ENCODE measurements around the gene PLCL2.

The PLCL2 gene

GRCh38 chr3:16869261-16870005 is 15.3 kb upstream of the PLCL2 start:
- Histone ChIP-seq H3K27me3 (ENCODE audit: control insufficient read depth in 1 of 2, insufficient read depth in 2 of 2, low read length in 2 of 2) (no peaks in the 10 kb centered on the region), H3K27ac (ENCODE audit: low read depth, low read length) (no peak overlapping the region), H3K9ac (ENCODE audit: low read length) (no peak overlapping the region), H3K9me3 (ENCODE audit: low read length) (no peaks in the 10 kb centered on the region), H3K4me3 (ENCODE audit: low read depth in 1 of 2, low read length in 2 of 2) (no peak overlapping the region), H3K36me3 (ENCODE audit: insufficient read depth, low read length) (no peaks in the 10 kb centered on the region), H3K4me1 (ENCODE audit: insufficient read depth, low read length) (peaks cover 4% of the 10 kb centered on the region)

GRCh38 chr3:16871915-16872842 is 12.6 kb upstream of the PLCL2 start:
- Histone ChIP-seq H3K9me3 (ENCODE audit: low read length) (no peaks in the 10 kb centered on the region), H3K9ac (ENCODE audit: low read length) (no peak overlapping the region), H3K36me3 (ENCODE audit: insufficient read depth, low read length) (no peaks in the 10 kb centered on the region), H3K4me1 (ENCODE audit: insufficient read depth, low read length) (peaks cover 13% of the 10 kb centered on the region), H3K4me3 (ENCODE audit: low read depth in 1 of 2, low read length in 2 of 2) (no peak overlapping the region), H3K27ac (ENCODE audit: low read depth, low read length) (no peak overlapping the region), H3K27me3 (ENCODE audit: control insufficient read depth in 1 of 2, insufficient read depth in 2 of 2, low read length in 2 of 2) (no peaks in the 10 kb centered on the region)

GRCh38 chr3:16873872-16874271 is 10.9 kb upstream of the PLCL2 start:
- Histone ChIP-seq H3K36me3 (ENCODE audit: insufficient read depth, low read length) (no peaks in the 10 kb centered on the region), H3K27ac (ENCODE audit: low read depth, low read length) (no peak overlapping the region), H3K4me1 (ENCODE audit: insufficient read depth, low read length) (peaks cover 13% of the 10 kb centered on the region), H3K4me3 (ENCODE audit: low read depth in 1 of 2, low read length in 2 of 2) (no peak overlapping the region), H3K27me3 (ENCODE audit: control insufficient read depth in 1 of 2, insufficient read depth in 2 of 2, low read length in 2 of 2) (no peaks in the 10 kb centered on the region), H3K9me3 (ENCODE audit: low read length) (no peaks in the 10 kb centered on the region), H3K9ac (ENCODE audit: low read length) (no peak overlapping the region)

GRCh38 chr3:16875876-16876550 is 8.7 kb upstream of the PLCL2 start:
- Histone ChIP-seq H3K36me3 (ENCODE audit: insufficient read depth, low read length) (no peaks in the 10 kb centered on the region), H3K9me3 (ENCODE audit: low read length) (no peaks in the 10 kb centered on the region), H3K4me1 (ENCODE audit: insufficient read depth, low read length) (peaks cover 13% of the 10 kb centered on the region), H3K4me3 (ENCODE audit: low read depth in 1 of 2, low read length in 2 of 2) (no peak overlapping the region), H3K9ac (ENCODE audit: low read length) (no peak overlapping the region), H3K27me3 (ENCODE audit: control insufficient read depth in 1 of 2, insufficient read depth in 2 of 2, low read length in 2 of 2) (no peaks in the 10 kb centered on the region), H3K27ac (ENCODE audit: low read depth, low read length) (no peak overlapping the region)

- no peaks in the 10 kb centered on the region for H3K36me3 ChIP-seq (ENCODE audit: insufficient read depth, low read length)
- no peak overlapping the region for H3K4me3 ChIP-seq (ENCODE audit: low read depth in 1 of 2, low read length in 2 of 2)
- H3K9me3 ChIP-seq (ENCODE audit: low read length): no peaks in the 10 kb centered on the region
- no peak overlapping the region for H3K9ac ChIP-seq (ENCODE audit: low read length)
- no peak overlapping the region for H3K27ac ChIP-seq (ENCODE audit: low read depth, low read length)
- H3K27me3 ChIP-seq (ENCODE audit: control insufficient read depth in 1 of 2, insufficient read depth in 2 of 2, low read length in 2 of 2): no peaks in the 10 kb centered on the region
- peaks cover 13% of the 10 kb centered on the region for H3K4me1 ChIP-seq (ENCODE audit: insufficient read depth, low read length)
Observed at GRCh38 chr3:16877505-16877904, 7.2 kb upstream of the PLCL2 start.

GRCh38 chr3:16877911-16878310 is 6.8 kb upstream of the PLCL2 start:
- Histone ChIP-seq H3K27ac (ENCODE audit: low read depth, low read length) (no peak overlapping the region), H3K27me3 (ENCODE audit: control insufficient read depth in 1 of 2, insufficient read depth in 2 of 2, low read length in 2 of 2) (no peaks in the 10 kb centered on the region)

GRCh38 chr3:16881896-16882630 is 2.7 kb upstream of the PLCL2 start:
- H3K4me3 ChIP-seq (ENCODE audit: low read depth in 1 of 2, low read length in 2 of 2): no peak overlapping the region
- peaks cover 7% of the 10 kb centered on the region for H3K4me1 ChIP-seq (ENCODE audit: insufficient read depth, low read length)
- no peak overlapping the region for H3K27ac ChIP-seq (ENCODE audit: low read depth, low read length)
- no peak overlapping the region for H3K9ac ChIP-seq (ENCODE audit: low read length)
- H3K27me3 ChIP-seq (ENCODE audit: control insufficient read depth in 1 of 2, insufficient read depth in 2 of 2, low read length in 2 of 2): no peaks in the 10 kb centered on the region
- H3K9me3 ChIP-seq (ENCODE audit: low read length): no peaks in the 10 kb centered on the region
- H3K36me3 ChIP-seq (ENCODE audit: insufficient read depth, low read length): no peaks in the 10 kb centered on the region

More at GRCh38 chr3:16877911-16878310, 6.8 kb upstream of the PLCL2 start:
- H3K4me1 ChIP-seq (ENCODE audit: insufficient read depth, low read length): peaks cover 13% of the 10 kb centered on the region
- no peaks in the 10 kb centered on the region for H3K9me3 ChIP-seq (ENCODE audit: low read length)
- H3K36me3 ChIP-seq (ENCODE audit: insufficient read depth, low read length): no peaks in the 10 kb centered on the region
- H3K9ac ChIP-seq (ENCODE audit: low read length): no peak overlapping the region
- H3K4me3 ChIP-seq (ENCODE audit: low read depth in 1 of 2, low read length in 2 of 2): no peak overlapping the region

- Histone ChIP-seq H3K4me3 (ENCODE audit: low read depth in 1 of 2, low read length in 2 of 2) (no peak overlapping the region), H3K27me3 (ENCODE audit: control insufficient read depth in 1 of 2, insufficient read depth in 2 of 2, low read length in 2 of 2) (no peaks in the 10 kb centered on the region), H3K27ac (ENCODE audit: low read depth, low read length) (no peak overlapping the region), H3K9me3 (ENCODE audit: low read length) (no peaks in the 10 kb centered on the region), H3K4me1 (ENCODE audit: insufficient read depth, low read length) (peaks cover 7% of the 10 kb centered on the region), H3K36me3 (ENCODE audit: insufficient read depth, low read length) (no peaks in the 10 kb centered on the region), H3K9ac (ENCODE audit: low read length) (no peak overlapping the region)
Observed at GRCh38 chr3:16883057-16883722, 1.6 kb upstream of the PLCL2 start.

- Histone ChIP-seq H3K4me1 (ENCODE audit: insufficient read depth, low read length) (peaks cover 7% of the 10 kb centered on the region), H3K27me3 (ENCODE audit: control insufficient read depth in 1 of 2, insufficient read depth in 2 of 2, low read length in 2 of 2) (no peaks in the 10 kb centered on the region), H3K36me3 (ENCODE audit: insufficient read depth, low read length) (no peaks in the 10 kb centered on the region), H3K9ac (ENCODE audit: low read length) (no peak overlapping the region), H3K9me3 (ENCODE audit: low read length) (no peaks in the 10 kb centered on the region), H3K4me3 (ENCODE audit: low read depth in 1 of 2, low read length in 2 of 2) (no peak overlapping the region), H3K27ac (ENCODE audit: low read depth, low read length) (no peak overlapping the region)
Observed at GRCh38 chr3:16883723-16884083, 1.1 kb upstream of the PLCL2 start.

GRCh38 chr3:16884084-16884747 is 539 bp upstream of the PLCL2 start:
- H3K27ac ChIP-seq (ENCODE audit: low read depth, low read length): peak overlapping the region; percentile 43
- peaks cover 7% of the 10 kb centered on the region for H3K4me1 ChIP-seq (ENCODE audit: insufficient read depth, low read length)
- H3K4me3 ChIP-seq (ENCODE audit: low read depth in 1 of 2, low read length in 2 of 2): peak overlapping the region; percentile 39 to 73
- no peaks in the 10 kb centered on the region for H3K36me3 ChIP-seq (ENCODE audit: insufficient read depth, low read length)
- H3K9ac ChIP-seq (ENCODE audit: low read length): no peak overlapping the region
- H3K9me3 ChIP-seq (ENCODE audit: low read length): no peaks in the 10 kb centered on the region
- H3K27me3 ChIP-seq (ENCODE audit: control insufficient read depth in 1 of 2, insufficient read depth in 2 of 2, low read length in 2 of 2): no peaks in the 10 kb centered on the region

All from muscle layer of colon (tissue), 2 donors.